Omental fat pad (tissue), 4 donors: ENCODE measurements around the gene CHMP1B. TPM values are rescaled to one million over a fixed set of nuclear protein-coding genes. Genes with fewer than 3 reads are reported as not detected.

Experiments
- ATAC-seq: fragments of 150-250 bp; one replicate; pipeline ENCODE4 v1.9.1; 2016; ENCODE audit warnings: mild to moderate bottlenecking, moderate library complexity; ENCODE audit not compliant: low FRiP score
- DNase-seq: peaks from one replicate; pipeline ENCODE4 v3.0.0-alpha.2; 2019; ENCODE audit warnings: low spot score
- CTCF ChIP-seq, 3 donors: fragments of 450-650 bp; IDR thresholded peaks; one replicate each; pipeline ENCODE4 v1.5.1; 2016 to 2017; ENCODE audit warnings: antibody characterized with exemption in 3 of 3, mild to moderate bottlenecking in 3 of 3, moderate library complexity in 2 of 3
- total RNA-seq, 4 donors: library from RNA; depleted of rRNA; stranded (reverse); fragments of >200 nt; gene quantifications; one replicate each; pipeline ENCODE4 v1.1.0, GENCODE V29; 2016

The CHMP1B gene
- total RNA-seq, 4 donors from 2014 or later = 32.5 to 80.5 (median 44.5) TPM

DNA sequence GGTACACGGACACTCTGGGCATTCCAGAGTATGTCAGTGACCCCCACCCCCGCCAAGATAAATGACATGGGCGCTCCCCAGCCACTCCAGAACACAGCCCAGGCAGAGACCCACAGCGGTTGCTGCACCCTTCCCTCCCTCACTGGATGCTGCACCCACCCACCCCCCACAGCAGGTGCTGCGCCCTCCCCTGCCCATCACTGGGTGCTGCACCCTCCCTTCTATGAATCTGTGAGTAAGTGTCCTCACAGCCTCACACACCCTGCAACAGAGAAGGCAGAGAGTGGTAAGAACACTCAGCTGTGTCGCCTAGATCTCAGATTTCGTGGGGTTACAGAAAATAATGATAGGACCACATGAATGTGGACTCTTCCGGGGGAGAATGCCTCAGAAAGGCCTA is 23.5 kb downstream of the CHMP1B start:
- no peak for TF ChIP-seq CTCF (IDR thresholded peaks at IDR 0.05)
- ATAC-seq (no peak), DNase-seq (no peak)

- no peak for TF ChIP-seq CTCF (IDR thresholded peaks at IDR 0.05)
- ATAC-seq = no peak
- no peak for DNase-seq
Measured at GRCh38 chr18:11877497-11878135, 26.4 kb downstream of the CHMP1B start.

DNA sequence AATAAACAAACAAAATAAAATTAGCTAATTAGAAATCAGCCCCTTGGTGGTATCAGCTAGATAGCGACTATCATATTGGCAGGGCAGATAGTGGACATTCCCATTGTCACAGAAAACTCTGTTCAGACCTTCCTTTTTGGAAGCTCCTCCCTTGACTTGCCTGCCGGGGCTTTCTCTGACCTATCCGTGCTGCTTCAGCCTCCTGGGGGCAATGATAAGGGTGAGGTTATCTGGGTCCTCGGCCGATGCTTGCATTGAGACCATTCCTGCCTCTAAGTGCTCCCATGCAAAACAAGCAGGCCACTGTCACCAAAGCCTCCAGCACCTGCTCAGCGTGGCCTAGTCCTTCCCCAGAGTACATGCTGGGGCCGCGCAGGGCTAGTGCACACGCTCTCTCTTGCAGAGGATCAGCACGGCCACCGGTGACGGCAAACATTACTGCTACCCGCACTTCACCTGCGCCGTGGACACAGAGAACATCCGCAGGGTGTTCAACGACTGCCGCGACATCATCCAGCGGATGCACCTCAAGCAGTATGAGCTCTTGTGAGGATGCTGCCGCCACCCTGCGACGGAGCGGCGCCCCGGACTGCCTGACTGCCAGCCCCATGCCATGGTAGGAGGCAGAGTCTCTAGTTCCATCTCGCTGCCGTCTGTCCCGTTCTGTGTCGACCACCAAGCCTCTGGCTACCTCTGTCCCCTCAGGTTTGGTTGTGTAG is 29.5 kb downstream of the CHMP1B start:
- DNase-seq = no peak
- TF ChIP-seq CTCF (IDR thresholded peaks at IDR 0.05) = no peak
- no peak for ATAC-seq

GRCh38 chr18:11882636-11883035 is 31.4 kb downstream of the CHMP1B start:
- ATAC-seq (no peak), DNase-seq (no peak)
- TF ChIP-seq CTCF (IDR thresholded peaks at IDR 0.05) = no peak

GRCh38 chr18:11883153-11883552 is 31.9 kb downstream of the CHMP1B start:
- ATAC-seq (no peak), DNase-seq (no peak)
- TF ChIP-seq CTCF (IDR thresholded peaks at IDR 0.05) = no peak

DNA sequence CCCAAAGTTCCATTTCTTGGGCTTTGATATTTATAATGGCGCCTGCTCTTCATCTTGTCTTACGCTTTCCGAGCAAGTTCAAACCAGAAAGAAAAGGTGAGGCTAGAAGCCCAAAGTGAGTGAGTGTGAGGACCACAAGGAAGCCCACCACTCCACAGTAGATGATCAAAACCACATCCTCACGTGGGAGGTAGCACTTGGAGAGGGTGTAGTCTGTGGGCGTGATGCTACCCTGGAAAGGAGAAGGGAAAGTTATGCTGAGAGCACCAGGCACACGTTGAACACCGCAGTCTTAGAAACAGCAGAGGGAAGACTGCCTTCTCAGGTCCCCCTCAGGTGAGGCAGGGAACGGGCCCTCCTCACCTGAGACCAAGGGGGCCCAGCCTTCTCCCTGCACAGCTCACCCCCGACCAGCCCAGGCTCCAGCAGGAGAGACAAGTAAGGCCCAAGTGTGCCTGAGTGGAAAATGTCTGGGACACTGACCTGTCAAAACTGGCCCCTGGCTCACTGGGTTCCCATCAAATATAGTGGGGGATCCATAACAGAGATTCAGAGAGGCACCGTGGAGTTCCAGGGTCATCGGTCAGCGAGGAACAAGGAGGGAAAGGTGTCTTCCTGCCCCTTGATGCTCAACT is 33.3 kb downstream of the CHMP1B start:
- no peak for TF ChIP-seq CTCF (IDR thresholded peaks at IDR 0.05)
- ATAC-seq (no peak), DNase-seq (no peak)
